ENCODE data around the gene CPA2. TPM values are rescaled to one million over a fixed set of nuclear protein-coding genes. Genes with fewer than 3 reads are reported as not detected.

CPA2 gene
- total RNA-seq, 2 experiments from 2014 or later: not detected

DNA sequence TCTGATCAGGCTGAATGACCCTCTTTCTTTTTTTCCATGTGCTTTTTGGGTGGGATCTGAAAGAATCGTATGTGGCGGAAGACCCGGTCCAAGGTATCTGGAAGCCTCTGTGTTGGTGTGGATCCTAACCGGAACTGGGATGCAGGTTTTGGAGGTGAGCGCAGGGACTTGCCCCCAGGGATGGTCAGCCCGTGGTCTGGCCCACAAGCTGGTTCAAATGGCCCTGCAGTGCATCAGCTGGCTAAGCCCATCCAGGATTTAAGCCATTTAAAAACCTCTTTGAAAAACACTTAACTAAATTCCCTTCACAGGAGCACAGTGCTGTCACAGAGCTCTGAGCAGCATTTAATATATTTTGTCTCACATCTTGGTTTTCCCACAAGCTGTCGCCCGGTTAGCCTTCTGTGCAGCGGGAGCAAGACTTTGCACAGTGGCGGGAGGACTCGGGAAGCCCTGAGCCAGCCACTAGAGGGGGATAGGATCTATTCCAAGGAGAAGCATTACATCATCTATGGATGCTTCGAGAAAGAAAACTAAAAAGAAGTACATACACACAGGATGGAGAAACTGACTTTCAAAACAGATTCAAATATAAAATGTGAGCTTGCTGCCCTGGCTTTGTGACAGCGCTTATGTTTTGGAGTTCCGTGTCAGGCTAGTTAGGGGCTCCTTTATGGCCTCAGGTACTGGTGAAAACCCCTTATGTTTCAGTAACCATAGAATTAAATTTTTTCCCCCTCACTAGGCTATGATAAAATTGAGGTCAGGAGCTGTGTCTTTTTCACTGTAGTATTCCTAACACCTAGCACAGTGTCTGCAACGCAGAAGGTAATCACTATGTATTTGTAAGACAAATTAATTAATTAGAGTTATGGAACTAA, 11.3 kb downstream of the CPA2 start:
- CTCF ChIA-PET: no interaction called here

DNA sequence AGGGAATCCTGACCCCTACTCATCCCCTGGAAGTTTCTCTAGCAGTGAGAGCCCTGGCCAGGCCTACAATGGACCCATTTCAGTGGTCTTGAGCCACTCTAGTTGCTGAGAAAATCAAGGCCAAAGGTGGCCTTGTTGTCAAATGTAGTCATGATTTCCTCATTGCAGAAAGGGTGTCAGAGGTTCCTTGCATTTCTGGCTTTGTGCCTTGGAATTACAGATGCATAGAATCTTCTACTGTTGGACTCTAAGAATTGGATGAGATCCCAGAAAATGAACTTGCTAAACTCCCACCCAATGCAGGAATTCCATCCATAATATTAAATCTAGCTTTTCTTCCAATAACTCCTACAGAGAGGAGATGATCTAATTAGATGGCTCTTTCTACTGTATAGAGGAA, 12.2 kb downstream of the CPA2 start:
- POLR2A ChIA-PET: no interaction called here
- CTCF ChIA-PET: no interaction called here

More for the DNA sequence above, 11.3 kb downstream of the CPA2 start:
- POLR2A ChIA-PET: interaction anchor here (0.6 kb wide), 1 partner anchor 368 kb away, joined by 3 read pairs; no protein-coding TSS in a partner anchor

DNA sequence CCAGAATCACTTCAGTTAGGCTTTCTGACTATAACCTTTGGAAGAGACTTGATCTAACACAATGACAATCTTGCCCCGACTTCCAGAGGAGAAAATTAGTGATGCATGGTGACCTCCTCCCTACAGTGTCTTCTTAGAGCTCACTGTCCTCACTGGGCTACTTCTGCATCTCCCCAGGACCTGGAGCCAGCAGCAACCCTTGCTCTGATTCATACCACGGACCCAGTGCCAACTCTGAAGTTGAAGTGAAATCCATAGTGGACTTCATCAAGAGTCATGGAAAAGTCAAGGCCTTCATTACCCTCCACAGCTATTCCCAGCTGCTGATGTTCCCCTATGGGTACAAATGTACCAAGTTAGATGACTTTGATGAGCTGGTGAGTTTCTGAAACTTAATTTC, 12.6 kb downstream of the CPA2 start:
- CTCF ChIA-PET: interaction anchor here (0.8 kb wide), 1 partner anchor 31 kb away, joined by 3 read pairs; no protein-coding TSS in a partner anchor
- POLR2A ChIA-PET: no interaction called here

DNA sequence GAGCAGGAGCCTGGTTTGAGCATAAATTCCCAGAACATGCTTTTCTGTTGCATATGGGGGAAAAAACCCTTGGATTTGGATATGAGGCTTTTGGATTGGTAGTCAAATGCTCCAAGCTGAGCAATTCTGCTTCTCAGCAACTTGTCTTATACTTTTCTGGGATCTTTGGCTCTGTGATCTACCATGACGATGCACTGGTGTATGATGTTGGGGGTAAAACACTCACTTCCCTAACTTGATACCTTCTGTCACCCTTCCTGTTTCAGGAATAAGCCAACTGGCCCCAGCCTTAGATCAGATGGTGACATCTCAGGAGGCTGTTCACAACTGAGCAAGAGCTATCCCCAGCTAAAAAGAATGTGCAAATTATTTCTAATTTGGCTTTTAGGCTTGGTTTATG, 13.2 kb downstream of the CPA2 start:
- POLR2A ChIA-PET: no interaction called here
- CTCF ChIA-PET: interaction anchor here (0.8 kb wide), 1 partner anchor 30 kb away, joined by 3 read pairs; no protein-coding TSS in a partner anchor

DNA sequence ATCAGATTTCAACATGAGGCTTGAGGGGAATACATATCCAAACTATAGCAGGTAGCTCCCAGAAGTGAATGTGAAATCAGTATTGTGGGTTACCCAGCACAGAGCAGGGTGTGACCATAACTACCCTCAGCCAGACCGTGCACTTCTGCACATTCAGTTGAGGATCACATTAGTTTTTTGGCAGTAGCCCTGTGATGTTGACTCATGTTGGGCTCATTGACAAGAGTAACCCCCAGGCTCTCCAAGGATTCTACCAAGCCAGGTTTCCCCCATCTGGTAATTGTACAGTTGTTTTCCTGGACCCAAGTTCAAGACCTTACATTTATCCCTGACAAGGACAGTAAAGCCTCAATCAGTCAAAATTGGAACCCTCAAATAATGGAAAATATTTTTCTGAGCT, 14.6 kb downstream of the CPA2 start:
- CTCF ChIA-PET: no interaction called here
- POLR2A ChIA-PET: no interaction called here

DNA sequence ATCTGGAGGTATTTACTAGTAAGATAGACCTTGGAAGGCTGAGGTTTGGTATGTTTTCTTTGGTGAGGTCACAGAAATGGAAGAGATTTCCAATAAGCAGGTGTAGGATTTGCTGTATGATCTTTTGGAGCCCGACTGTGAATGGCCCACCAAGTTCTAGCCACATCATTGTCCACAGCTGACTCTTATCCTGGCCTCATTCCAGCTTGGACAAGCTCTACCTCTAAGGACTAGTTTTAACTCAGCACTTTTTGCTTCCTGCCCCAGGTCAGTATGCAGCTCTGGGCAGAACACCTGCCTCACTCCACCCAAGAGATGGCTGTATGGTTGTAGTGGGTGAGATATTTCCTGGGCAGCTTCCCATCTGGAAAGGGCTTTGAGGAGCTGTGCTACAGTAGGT, 20.2 kb downstream of the CPA2 start:
- ChIA-PET CTCF (no interaction called here), POLR2A (no interaction called here)

DNA sequence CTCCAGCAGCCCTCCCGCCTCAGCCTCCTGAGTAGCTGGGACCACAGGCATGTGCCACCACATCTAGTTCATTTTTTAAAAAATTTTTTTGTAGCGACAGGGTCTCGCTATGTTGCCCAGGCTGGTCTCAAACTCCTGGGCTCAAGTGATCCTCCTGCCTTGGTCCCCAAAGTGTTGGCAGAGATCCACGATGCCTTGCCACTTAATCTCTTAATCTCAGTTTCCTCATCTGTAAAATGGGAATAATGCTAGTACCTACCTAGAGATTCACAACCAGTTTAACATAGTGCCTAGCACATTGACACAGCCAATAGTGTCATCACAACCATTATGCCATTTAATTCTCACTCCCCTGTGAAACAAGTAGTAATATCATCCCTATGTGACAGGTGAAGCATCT, 21.5 kb downstream of the CPA2 start:
- CTCF ChIA-PET: interaction anchor here (0.6 kb wide), 1 partner anchor 150 kb away, joined by 5 read pairs; no protein-coding TSS in a partner anchor
- POLR2A ChIA-PET: no interaction called here

DNA sequence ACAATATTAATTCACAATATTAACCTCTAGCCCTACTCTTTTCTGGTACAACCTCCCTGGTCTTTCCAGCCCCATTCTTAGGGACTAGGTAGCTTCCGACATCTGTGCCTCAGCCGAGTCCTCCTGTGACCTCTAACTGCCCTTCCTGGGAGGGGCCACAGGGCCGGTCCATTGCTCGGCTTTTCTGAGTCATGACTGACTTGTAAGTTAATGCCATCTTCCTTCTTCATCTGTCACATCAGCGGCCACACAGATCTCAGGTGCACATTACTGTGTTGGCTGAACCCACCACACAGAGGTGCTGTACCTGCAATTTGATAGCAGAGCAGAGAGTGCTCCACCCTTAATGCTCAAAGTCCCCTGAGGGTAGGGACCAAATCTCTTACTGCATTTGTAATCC, 22.2 kb downstream of the CPA2 start:
- POLR2A ChIA-PET: no interaction called here

DNA sequence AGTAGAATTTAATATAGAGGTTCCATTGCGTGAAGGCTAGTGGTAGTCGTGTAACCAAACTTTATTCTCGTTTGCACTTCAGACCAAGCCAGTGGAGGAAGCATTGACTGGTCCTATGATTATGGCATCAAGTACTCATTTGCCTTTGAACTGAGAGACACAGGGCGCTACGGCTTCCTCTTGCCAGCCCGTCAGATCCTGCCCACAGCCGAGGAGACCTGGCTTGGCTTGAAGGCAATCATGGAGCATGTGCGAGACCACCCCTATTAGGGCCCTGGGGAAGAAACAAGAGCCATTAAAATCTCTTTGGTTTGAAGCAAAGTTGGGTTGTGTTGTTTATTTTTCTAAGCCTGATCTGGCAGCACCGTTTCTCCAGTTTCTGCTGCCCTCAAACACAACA, 22.8 kb downstream of the CPA2 start:
- CTCF ChIA-PET: no interaction called here
- POLR2A ChIA-PET: no interaction called here

More for the DNA sequence above, 22.2 kb downstream of the CPA2 start:
- CTCF ChIA-PET: no interaction called here

DNA sequence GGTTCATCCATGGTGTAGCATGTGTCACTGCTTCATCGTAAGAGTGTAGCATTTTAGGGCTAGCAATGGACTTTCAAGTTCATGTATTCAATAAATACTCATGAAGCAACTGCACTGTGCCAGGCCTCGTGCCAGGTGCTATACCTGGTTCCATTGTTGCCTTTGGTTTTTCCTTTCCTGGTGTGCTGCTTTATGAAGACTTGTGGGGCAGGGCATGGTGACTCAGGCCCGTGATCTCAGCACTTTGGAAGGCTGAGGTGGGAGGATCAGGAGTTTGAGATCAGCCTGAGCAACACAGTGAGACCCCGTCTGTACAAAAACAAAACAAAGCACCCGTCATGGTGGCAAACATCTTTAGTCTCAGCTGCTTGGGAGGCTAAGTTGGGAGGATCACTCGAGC, 24.1 kb downstream of the CPA2 start:
- CTCF ChIA-PET: interaction anchor here (0.6 kb wide), 1 partner anchor 430 kb away, joined by 3 read pairs; no protein-coding TSS in a partner anchor

DNA sequence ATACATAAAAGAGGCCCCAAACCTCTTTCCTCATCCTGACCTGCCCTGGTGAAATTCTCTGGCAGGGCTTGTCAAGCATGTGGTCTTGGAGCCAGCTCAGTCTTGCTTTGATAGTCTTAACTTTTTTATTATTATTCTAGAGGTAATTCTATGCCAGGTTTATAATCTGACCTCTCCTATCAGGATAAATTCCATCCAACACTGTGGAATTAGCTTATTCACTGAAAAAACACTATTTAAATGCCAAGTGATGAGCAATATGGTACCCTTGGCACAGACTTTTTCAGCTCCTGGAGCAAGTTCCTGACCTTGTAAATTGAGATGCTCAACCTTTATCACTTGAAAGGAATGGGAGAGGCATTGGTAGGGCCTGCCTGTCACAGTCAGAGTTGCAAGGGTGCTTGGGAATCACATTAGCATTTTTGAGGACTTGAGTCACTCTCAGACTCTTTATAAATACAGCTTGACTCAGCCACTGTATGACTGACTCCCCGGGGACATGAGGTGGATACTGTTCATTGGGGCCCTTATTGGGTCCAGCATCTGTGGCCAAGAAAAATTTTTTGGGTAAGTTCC, 26.1 kb downstream of the CPA2 start, which contains the start of gene CPA4:
Gene CPA4, plus strand, starts transcription at position 480 of the 576 bp plus-strand sequence. Its CDS starts 20 bp downstream, at position 500.
- ChIA-PET CTCF (no interaction called here), POLR2A (interaction anchor here (0.7 kb wide), 1 partner anchor 106 kb away, joined by 3 read pairs; no protein-coding TSS in a partner anchor)

More for the DNA sequence above, 24.1 kb downstream of the CPA2 start:
- POLR2A ChIA-PET: no interaction called here

DNA sequence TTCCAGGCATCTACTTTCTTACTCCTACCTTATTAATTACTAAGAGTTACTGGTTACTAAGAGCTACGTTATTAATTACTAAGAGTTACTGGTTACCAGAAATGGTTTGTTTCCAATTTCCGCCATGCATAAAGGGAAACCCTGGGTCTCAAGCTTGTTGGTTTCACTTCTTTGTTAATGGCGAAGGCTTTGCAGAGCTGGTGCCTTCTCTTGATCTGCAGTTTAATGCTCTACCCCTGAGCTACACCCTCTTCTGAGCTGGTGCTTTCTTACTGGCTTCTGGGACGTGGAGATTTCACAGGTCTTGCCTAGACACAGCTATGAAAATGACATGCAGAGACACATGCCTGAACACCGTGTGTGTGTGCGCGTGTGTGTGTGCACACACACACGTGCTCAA, 26.9 kb downstream of the CPA2 start:
- ChIA-PET CTCF (no interaction called here), POLR2A (no interaction called here)

DNA sequence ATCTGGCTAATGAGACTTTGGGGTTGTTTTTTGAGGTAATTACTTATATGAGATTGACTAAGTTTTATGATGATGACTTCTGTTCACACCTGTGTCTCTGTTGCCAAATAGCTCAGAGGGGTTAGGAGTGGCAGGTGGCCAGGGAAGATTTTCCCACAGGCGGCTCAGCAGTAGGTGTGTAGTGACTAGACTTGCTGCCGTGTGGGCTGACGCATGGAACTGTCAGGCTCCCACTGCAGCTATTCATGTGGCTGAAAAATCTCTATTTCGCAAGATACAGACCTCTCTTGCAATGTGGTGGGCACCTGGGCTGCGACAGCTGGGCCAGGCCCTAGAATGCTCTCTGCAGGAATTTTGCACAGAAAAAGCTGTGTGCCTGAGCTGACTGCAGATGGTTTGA, 27.7 kb downstream of the CPA2 start:
- CTCF ChIA-PET: interaction anchor here (0.8 kb wide), 1 partner anchor 447 kb away, joined by 3 read pairs; no protein-coding TSS in a partner anchor
- POLR2A ChIA-PET: interaction anchor here (0.5 kb wide), 1 partner anchor 976 kb away, joined by 3 read pairs; no protein-coding TSS in a partner anchor

DNA sequence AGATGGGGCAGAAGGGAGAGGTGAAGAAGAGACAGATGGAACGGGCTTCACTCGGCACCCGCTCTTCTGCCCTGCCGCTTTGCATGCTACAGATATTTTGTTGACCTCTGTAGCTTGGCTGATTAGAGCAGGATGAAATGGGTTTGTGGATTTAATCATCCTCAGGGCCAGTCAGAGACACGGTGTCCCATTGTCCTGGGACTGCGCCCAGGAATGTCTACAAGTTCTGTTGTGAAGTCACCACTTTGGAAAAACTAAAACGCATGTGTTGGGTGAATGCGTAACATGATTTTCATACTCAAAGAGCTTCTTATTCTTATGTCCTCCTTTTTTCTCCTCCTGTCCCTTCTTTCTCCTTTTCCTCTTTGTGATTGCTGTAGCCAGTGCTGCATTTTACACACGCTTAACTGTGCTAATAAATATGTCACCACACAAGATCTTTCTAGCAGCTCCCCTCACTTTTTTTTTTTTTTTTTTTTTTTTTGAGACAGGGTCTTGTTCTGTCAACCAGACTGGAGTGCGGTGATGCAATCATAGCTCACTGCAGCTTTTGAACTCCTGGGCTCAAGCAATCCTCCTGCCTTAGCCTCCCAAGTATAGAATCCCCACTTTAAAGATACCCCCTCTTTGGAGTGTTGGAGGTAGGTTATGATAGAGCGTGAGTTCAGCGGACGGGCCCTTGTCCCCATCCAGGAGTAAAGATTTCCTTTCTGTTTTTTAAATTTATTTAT, 29.7 kb downstream of the CPA2 start:
- POLR2A ChIA-PET: no interaction called here
- CTCF ChIA-PET: no interaction called here

DNA sequence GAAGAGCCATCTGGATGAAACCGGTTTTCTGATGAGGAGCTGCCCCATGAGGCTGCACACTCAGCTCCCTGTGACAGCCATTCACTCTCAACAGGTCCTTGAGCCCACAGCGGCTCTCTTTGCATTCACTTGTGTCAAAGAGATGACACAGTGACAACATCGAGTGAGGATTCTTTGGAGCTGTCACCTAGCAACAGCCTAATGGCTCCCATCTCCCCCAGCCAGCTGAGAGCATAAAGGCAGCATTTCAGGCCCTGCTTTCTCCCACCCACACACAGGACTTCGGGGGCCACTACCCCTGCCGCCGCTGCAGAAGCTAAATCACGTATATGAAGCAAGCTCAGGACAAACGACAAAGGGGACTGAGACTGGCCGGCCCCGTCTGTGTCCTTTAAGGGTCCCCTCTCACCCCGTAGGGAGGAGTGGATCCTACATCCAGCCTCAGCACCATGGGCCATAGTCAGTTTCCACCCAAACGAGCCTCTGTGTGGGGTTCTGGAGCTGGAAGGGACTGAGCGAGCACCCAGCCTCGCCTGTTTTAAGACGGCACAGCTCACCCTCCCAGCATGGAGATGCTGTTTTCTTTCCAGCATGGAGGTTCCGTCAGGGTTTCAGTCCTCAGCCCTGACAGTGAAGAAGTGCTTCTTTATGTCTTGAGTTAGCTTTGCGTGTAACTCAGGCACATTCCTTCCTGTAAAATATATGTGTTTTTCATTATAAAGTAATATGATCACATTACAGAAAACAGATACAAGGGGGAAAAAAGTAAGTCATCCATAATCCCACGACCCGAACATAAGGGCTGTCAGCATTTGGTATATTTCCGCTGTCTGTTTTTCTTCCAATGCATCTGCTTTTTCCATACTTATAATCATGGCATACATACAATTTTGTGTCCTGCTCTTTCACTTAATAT, 31.2 kb downstream of the CPA2 start:
- CTCF ChIA-PET: no interaction called here

DNA sequence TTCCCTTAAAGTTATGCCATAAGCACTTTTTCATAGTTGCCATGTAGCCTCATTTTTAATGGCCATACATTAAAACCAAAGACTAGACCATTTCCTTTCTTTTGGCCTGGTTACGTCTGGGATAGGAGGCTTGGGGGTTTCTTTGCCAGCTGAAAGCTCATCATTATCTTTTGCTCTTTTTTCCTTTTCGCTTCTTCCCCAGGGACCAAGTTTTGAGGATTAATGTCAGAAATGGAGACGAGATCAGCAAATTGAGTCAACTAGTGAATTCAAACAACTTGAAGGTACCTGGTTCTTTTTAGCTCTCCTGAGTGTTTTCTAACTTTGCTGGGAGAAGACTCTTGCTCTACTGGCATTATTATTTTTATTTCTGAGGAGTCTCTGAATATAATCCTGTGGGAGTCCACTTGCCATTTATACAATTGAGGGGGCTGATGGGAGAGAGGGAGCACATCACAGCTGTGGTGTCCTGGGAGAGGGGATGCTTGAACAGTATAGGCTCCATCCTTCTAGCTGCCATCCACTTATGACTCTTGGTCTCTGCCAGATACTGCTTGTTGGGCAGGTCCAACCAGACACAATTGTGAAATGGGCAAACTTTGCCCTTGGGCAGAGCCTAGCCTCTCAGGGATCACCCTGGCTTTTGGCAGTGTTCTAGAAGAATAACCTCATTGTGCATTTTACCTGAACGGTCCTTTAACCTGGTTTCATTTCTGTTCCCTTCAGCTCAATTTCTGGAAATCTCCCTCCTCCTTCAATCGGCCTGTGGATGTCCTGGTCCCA, 32.1 kb downstream of the CPA2 start:
- CTCF ChIA-PET: no interaction called here

More for the DNA sequence above, 31.2 kb downstream of the CPA2 start:
- POLR2A ChIA-PET: no interaction called here

DNA sequence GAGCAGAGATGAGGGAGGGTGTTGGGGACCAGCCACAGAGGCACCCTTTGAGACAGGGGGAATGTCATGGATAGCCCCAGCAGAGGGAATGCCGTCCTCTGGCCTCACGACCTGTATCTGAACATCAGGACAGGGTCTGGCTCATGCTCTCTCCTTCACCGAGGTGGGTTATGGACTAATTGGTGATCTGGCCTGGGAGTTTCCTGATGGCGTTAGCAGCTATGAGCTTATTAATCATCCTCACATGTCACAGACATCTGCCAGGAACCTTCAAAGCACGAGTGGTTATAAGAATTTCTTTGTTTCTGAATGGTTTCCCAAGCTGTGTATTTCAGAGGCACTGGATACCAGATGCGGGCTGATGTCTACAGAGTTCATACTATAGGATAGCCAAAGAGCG, 33.2 kb downstream of the CPA2 start:
- CTCF ChIA-PET: no interaction called here
- POLR2A ChIA-PET: interaction anchor here (0.7 kb wide), 1 partner anchor 35 kb away, joined by 6 read pairs; no protein-coding TSS in a partner anchor

More for the DNA sequence above, 32.1 kb downstream of the CPA2 start:
- POLR2A ChIA-PET: no interaction called here

DNA sequence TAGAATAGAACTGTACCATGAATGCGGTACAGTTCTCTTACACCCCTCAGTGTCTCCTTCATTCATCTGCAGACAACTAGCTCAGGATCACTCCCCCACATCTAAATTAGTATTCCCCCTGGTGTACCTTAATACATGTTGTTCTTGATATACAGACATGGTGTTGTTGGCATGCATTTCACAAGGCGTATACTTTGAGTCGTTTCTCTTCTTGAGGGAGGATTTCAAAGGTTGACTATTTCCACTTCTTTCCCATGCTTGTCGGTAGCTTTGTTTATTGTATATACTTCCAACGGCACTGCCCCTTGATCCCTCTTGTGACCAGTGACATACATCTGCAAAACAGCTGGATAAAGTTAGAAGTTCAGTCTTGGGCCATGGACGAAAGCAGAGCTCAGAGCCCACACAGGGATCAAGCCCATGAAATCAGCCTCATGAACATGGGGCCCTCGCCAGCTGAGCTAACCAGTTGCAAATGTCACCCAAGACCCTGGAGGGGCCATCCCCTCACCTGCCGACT, 34.9 kb downstream of the CPA2 start:
- CTCF ChIA-PET: interaction anchor here (0.6 kb wide), 1 partner anchor 88 kb away, joined by 3 read pairs; no protein-coding TSS in a partner anchor

More for the DNA sequence above, 34.9 kb downstream of the CPA2 start:
- POLR2A ChIA-PET: interaction anchor here (0.6 kb wide), 1 partner anchor 115 kb away, joined by 3 read pairs; no protein-coding TSS in a partner anchor
